ENCODE results near the gene CHRNA10. TPM values are rescaled to one million over a fixed set of nuclear protein-coding genes. Genes with fewer than 3 reads are reported as not detected.
A peak's percentile ranks its signal among the peaks of the same experiment; 100 is the strongest.

Gene CHRNA10
- polyA plus RNA-seq, 3 donors: 0.73 TPM; not detected in 2

- WGBS (ENCODE audit: insufficient coverage): under 1% methylated on average over 42 of the region's 55 CpGs
- peaks cover 10 to 28% of the 10 kb centered on the region in 2 donors for H3K27me3 ChIP-seq (ENCODE audit: control insufficient read depth in 2 of 2, insufficient read depth in 2 of 2, low read length in 2 of 2)
Measured at GRCh38 chr11:3642071-3642951, 28.9 kb downstream of the CHRNA10 start.

More at GRCh38 chr11:3642071-3642951, 28.9 kb downstream of the CHRNA10 start:
- Mint-ChIP-seq H3K4me3 (peak overlapping the region; percentile 80 to 93), H3K4me1 (peaks cover 27% of the 10 kb centered on the region), H3K36me3 (peaks cover 0 to 1% of the 10 kb centered on the region in 2 donors), H3K9me3 (peaks cover 0 to 20% (median 9%) of the 10 kb centered on the region in 7 donors), H3K27ac (peak overlapping the region in 2 of 7 donors; percentile 50 to 60), H3K27me3 (ENCODE audit: low read depth in 3 of 3) (peaks cover 19 to 40% (median 32%) of the 10 kb centered on the region in 3 donors)
- Histone ChIP-seq H3K9ac (ENCODE audit: insufficient read depth, low read length, poor library complexity, severe bottlenecking) (peak overlapping the region; percentile 70), H3K9me3 (replicated peaks in 1 of 2; ENCODE audit: control insufficient read depth in 1 of 2, insufficient read depth in 1 of 2, low read length in 2 of 2) (peaks cover 6 to 10% of the 10 kb centered on the region in 2 donors), H3K79me2 (ENCODE audit: insufficient read depth, low read length) (no peaks in the 10 kb centered on the region), H3K4me1 (ENCODE audit: control insufficient read depth in 1 of 2, insufficient read depth in 2 of 2, low read length in 2 of 2) (peaks cover 10 to 23% of the 10 kb centered on the region in 2 donors), H3K4me3 (replicated peaks in 1 of 3; ENCODE audit: low read depth in 2 of 3, low read length in 3 of 3) (peak overlapping the region; percentile 45 to 75 (median 48)), H3K36me3 (replicated peaks in 1 of 2; ENCODE audit: control insufficient read depth in 1 of 2, insufficient read depth in 2 of 2, low read length in 2 of 2) (no peaks in the 10 kb centered on the region), H3K4me2 (replicated peaks; ENCODE audit: extremely low read depth, low read length, poor library complexity, severe bottlenecking) (peak overlapping the region; percentile 88), H2AFZ (ENCODE audit: insufficient read depth, low read depth, low read length, poor library complexity, severe bottlenecking) (peak overlapping the region; percentile 90), H4K20me1 (ENCODE audit: insufficient read depth, low read length) (no peaks in the 10 kb centered on the region), H3K27ac (ENCODE audit: low read depth in 1 of 2, low read length in 2 of 2) (no peak overlapping the region)
- no peak for TF ChIP-seq CTCF (IDR thresholded peaks at IDR 0.05)
- intact Hi-C loops (cut with micrococcal nuclease): no loop called here
- peak; percentile 27 to 60 (median 48) for DNase-seq
